Brain microvascular endothelial cell (primary cell): ENCODE results near the gene GIT1.

Source experiments
- DNase-seq: peaks from one replicate; pipeline ENCODE4 v3.0.0-alpha.2; 2020
- H3K27ac ChIP-seq: fragments of 250-450 bp; sonication (Bioruptor Pico); 2 replicates; pipeline ENCODE4 v1.5.1; 2020; ENCODE audit warnings: mild to moderate bottlenecking, moderate library complexity
- H3K27me3 ChIP-seq: fragments of 250-450 bp; sonication (Bioruptor Pico); replicated peaks from 2 replicates; pipeline ENCODE4 v1.5.1; 2020; ENCODE audit warnings: mild to moderate bottlenecking
- H3K36me3 ChIP-seq: fragments of 250-450 bp; sonication (Bioruptor Pico); replicated peaks from 2 replicates; pipeline ENCODE4 v1.5.1; 2020; ENCODE audit warnings: mild to moderate bottlenecking
- H3K4me3 ChIP-seq: 2 replicates; pipeline ENCODE4 v1.5.1; 2011; ENCODE audit warnings: low read depth, mild to moderate bottlenecking, control low read depth, low read length, moderate library complexity
- CTCF ChIP-seq: IDR thresholded peaks from 2 replicates; pipeline ENCODE4 v1.5.1; 2011; ENCODE audit warnings: low read depth, mild to moderate bottlenecking, moderate library complexity, low read length, control low read depth, inconsistent platforms; ENCODE audit errors: missing control alignments
- in situ Hi-C: cut with HindIII; loops from 2 replicates; pipeline ENCODE4 v1.10.0; 2017; ENCODE audit warnings: low sequenced_read_pairs, low pct_ligation_motif_present

GIT1 gene

GRCh38 chr17:29593591-29594518 lies 4.4 kb upstream of the GIT1 start:
- Histone ChIP-seq H3K4me3 (peak overlapping the region; percentile 59), H3K27ac (no peak overlapping the region), H3K27me3 (no peaks in the 10 kb centered on the region), H3K36me3 (no peaks in the 10 kb centered on the region)
- in situ Hi-C loops, result no loop called here
- DNase-seq, result no peak
- TF ChIP-seq CTCF, result peak; percentile 48

DNA sequence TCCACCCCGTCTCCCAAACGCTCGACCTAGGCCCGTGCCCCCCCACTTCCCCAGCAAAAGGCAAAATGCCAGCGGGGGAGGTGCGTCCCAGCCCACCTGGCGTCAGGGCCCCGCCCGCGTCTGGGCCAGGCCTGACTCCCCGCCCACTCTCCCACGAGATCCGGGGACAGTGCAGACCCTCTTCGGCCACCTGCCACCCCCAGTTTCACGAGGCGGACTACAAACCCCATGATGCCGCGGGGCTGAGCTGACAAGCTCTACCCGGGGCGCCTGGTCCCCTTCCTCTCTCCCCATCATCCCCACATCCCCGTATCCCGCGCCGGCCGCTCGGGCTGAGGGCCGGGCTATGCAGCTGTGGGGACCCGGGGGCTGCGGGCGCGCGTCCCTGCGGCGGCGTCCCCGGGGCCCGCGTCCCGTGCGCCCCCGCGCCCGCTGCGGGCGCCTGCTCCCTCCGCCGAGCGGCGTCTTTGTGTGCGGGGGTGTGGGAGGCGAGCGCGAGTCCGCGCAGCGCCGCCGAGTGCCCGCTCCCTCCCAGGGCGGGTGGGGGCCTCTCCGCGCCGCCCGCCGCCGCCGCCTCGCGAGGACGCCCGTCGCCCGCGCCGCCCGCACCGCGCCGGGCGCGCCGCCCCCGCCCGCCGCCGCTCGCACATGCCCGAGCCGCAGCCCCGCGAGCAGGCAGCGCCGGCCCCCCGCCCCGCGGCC lies 3.6 kb upstream of the GIT1 start, which contains the start of gene ANKRD13B:
Gene ANKRD13B (plus strand): TSS at position 283 of the 702 bp plus-strand sequence. CDS start 490 bp downstream, outside the sequence.
- in situ Hi-C loops, result no loop called here
- Histone ChIP-seq H3K27ac (no peak within 1 kb of the TSS), H3K27me3 (no peaks in the 10 kb centered on the region), H3K36me3 (no peaks in the 10 kb centered on the region), H3K4me3 (peak within 1 kb of the TSS; percentile 59)
- no peak for DNase-seq
- no peak for TF ChIP-seq CTCF

GRCh38 chr17:29591737-29592608 lies 2.5 kb upstream of the GIT1 start:
- TF ChIP-seq CTCF, result peak; percentile 98
- no peak overlapping the region for H3K27ac ChIP-seq
- peak; percentile 66 for DNase-seq
- peak overlapping the region; percentile 50 for H3K4me3 ChIP-seq
- H3K27me3 ChIP-seq, result no peaks in the 10 kb centered on the region
- in situ Hi-C loops, result no loop called here
- H3K36me3 ChIP-seq, result no peaks in the 10 kb centered on the region

- peak overlapping the region; percentile 27 for H3K27ac ChIP-seq
- in situ Hi-C loops, result no loop called here
These were observed 1.8 kb upstream of the GIT1 start for GRCh38 chr17:29591146-29591736.

More at GRCh38 chr17:29591146-29591736, 1.8 kb upstream of the GIT1 start:
- no peak for TF ChIP-seq CTCF
- peak overlapping the region; percentile 50 for H3K4me3 ChIP-seq
- no peak for DNase-seq
- H3K27me3 ChIP-seq, result no peaks in the 10 kb centered on the region
- H3K36me3 ChIP-seq, result no peaks in the 10 kb centered on the region
